Esophagus squamous epithelium (tissue), 5 donors: ENCODE measurements around the gene NTMT2. TPM values are rescaled to one million over a fixed set of nuclear protein-coding genes. Genes with fewer than 3 reads are reported as not detected.

Experiments used
- DNase-seq: peaks from one replicate; lab custom pipeline; 2025; lab: John Stamatoyannopoulos, UW
- H3K27ac ChIP-seq, 4 donors: fragments of 200-600 bp; sonication (generic); one replicate each; pipeline ENCODE4 v1.5.1; 2016 to 2019; ENCODE audit warnings: mild to moderate bottlenecking in 1 of 4
- H3K27me3 ChIP-seq, 4 donors: fragments of 200-600 bp; sonication (generic); 1 replicate in 3 of 4; 2 replicates in 1 of 4; pipeline versions ENCODE4 v1.5.1 to v1.6.0; 2017 to 2021; ENCODE audit warnings: antibody characterized with exemption in 1 of 4
- H3K36me3 ChIP-seq, 3 donors: fragments of 200-600 bp; sonication (generic); one replicate each; pipeline ENCODE4 v1.5.1; 2016 to 2019
- H3K4me1 ChIP-seq, 3 donors: fragments of 200-600 bp; sonication (generic); one replicate each; pipeline ENCODE4 v1.5.1; 2017 to 2019
- H3K4me3 ChIP-seq, 4 donors: fragments of 200-600 bp; sonication (generic); 1 replicate in 3 of 4; 2 replicates in 1 of 4; pipeline ENCODE4 v1.5.1; 2016 to 2019; ENCODE audit warnings: mild to moderate bottlenecking in 2 of 4, moderate library complexity in 1 of 4
- H3K9me3 ChIP-seq, 3 donors: fragments of 200-600 bp; sonication (generic); one replicate each; pipeline ENCODE4 v1.5.1; 2016 to 2019
- CTCF ChIP-seq, 6 experiments: fragments of 450-650 bp in 4 of 6; fragments of 200-600 bp in 2 of 6; sonication (generic) in 2 of 6; IDR thresholded peaks; one replicate each; pipeline ENCODE4 v1.5.1; 2016 to 2019; ENCODE audit warnings: antibody characterized with exemption in 6 of 6, mild to moderate bottlenecking in 4 of 6, moderate library complexity in 4 of 6
- POLR2A ChIP-seq, 4 donors: fragments of 450-650 bp; IDR thresholded peaks; one replicate each; pipeline ENCODE4 v1.6.1; 2017; ENCODE audit warnings: antibody characterized with exemption in 4 of 4, mild to moderate bottlenecking in 4 of 4, moderate library complexity in 3 of 4
- WGBS, 2 donors: methylation state at CpG; one replicate each; pipeline ENCODE4 v1.1.5; 2018; 5-methylcytosine and 5-hydroxymethylcytosine counted together
- intact Hi-C: fragments of 100-400 bp; cut with DNase I; formaldehyde crosslinking; loops from one replicate; pipeline ENCODE4 v1.15.0; 2022
- small RNA-seq, 4 donors: library from RNA; depleted of rRNA; stranded (forward); fragments of <200 nt; gene quantifications; one replicate each; pipeline ENCODE3, GENCODE V24; 2016
- total RNA-seq, 4 donors: library from RNA; depleted of rRNA; stranded (reverse); fragments of >200 nt; gene quantifications; one replicate each; pipeline ENCODE4 v1.1.0, GENCODE V29; 2016
- donor health status: DM: yes; HTN: yes; CAD: no.

NTMT2 gene
- total RNA-seq, 4 donors from 2014 or later: not detected

- H3K9me3 ChIP-seq: no peaks in the 10 kb centered on the region
- H3K4me3 ChIP-seq: no peak overlapping the region
- no peak overlapping the region for H3K27ac ChIP-seq
- 77 to 78% methylated on average over 5 of the region's 5 CpGs for WGBS, 2 donors
- no peak for DNase-seq
- intact Hi-C loops: no loop called here
- peaks cover 0 to 15% (median 0%) of the 10 kb centered on the region in 3 donors for H3K4me1 ChIP-seq
- H3K36me3 ChIP-seq: no peaks in the 10 kb centered on the region
- no peak for TF ChIP-seq POLR2A (IDR thresholded peaks at IDR 0.05)
- no peak for TF ChIP-seq CTCF (IDR thresholded peaks at IDR 0.05)
- H3K27me3 ChIP-seq: no peaks in the 10 kb centered on the region
These were observed 71.9 kb downstream of the NTMT2 start for GRCh38 chr1:170217517-170218256.

- peaks cover 0 to 15% (median 0%) of the 10 kb centered on the region in 3 donors for H3K4me1 ChIP-seq
- H3K36me3 ChIP-seq: no peaks in the 10 kb centered on the region
- H3K27me3 ChIP-seq: no peaks in the 10 kb centered on the region
- TF ChIP-seq POLR2A (IDR thresholded peaks at IDR 0.05) (no peak), CTCF (IDR thresholded peaks at IDR 0.05) (no peak)
- no peak overlapping the region for H3K4me3 ChIP-seq
- intact Hi-C loops: no loop called here
- WGBS, 2 donors: 58 to 76% methylated on average over 3 to 4 of the region's 4 CpGs
- DNase-seq: no peak
- H3K27ac ChIP-seq: no peak overlapping the region
- no peaks in the 10 kb centered on the region for H3K9me3 ChIP-seq
These were observed 72.5 kb downstream of the NTMT2 start for GRCh38 chr1:170218257-170218650.

Small RNA genes within 50 kb of the gene (small RNA-seq; reads per million reads assigned to genes)
- 0 reads per million in 4 donors for gene MIR3119-2

Other genes with a start within 250 kb of the NTMT2 start
- 10 to 100 TPM in 3 of 4 donors, 1 to 10 TPM in 1; 9.2 to 24.6 (median 15.5) TPM for gene KIFAP3, start 71.3 kb upstream of the NTMT2 start, total RNA-seq